Measurements from ENCODE around the gene PCARE.

GRCh38 chr2:29035016-29035745 lies 39.1 kb downstream of the PCARE start:
- TF ChIP-seq, protein P1, sequence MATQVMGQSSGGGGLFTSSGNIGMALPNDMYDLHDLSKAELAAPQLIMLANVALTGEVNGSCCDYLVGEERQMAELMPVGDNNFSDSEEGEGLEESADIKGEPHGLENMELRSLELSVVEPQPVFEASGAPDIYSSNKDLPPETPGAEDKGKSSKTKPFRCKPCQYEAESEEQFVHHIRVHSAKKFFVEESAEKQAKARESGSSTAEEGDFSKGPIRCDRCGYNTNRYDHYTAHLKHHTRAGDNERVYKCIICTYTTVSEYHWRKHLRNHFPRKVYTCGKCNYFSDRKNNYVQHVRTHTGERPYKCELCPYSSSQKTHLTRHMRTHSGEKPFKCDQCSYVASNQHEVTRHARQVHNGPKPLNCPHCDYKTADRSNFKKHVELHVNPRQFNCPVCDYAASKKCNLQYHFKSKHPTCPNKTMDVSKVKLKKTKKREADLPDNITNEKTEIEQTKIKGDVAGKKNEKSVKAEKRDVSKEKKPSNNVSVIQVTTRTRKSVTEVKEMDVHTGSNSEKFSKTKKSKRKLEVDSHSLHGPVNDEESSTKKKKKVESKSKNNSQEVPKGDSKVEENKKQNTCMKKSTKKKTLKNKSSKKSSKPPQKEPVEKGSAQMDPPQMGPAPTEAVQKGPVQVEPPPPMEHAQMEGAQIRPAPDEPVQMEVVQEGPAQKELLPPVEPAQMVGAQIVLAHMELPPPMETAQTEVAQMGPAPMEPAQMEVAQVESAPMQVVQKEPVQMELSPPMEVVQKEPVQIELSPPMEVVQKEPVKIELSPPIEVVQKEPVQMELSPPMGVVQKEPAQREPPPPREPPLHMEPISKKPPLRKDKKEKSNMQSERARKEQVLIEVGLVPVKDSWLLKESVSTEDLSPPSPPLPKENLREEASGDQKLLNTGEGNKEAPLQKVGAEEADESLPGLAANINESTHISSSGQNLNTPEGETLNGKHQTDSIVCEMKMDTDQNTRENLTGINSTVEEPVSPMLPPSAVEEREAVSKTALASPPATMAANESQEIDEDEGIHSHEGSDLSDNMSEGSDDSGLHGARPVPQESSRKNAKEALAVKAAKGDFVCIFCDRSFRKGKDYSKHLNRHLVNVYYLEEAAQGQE (IDR thresholded peaks at IDR 0.05; ENCODE audit: low read depth) = no peak
- TF ChIP-seq TAF1 (IDR thresholded peaks at IDR 0.05; ENCODE audit: low read depth) (no peak), ZBTB7A (IDR thresholded peaks at IDR 0.05; ENCODE audit: low read depth) (no peak), YY1 (IDR thresholded peaks at IDR 0.05; ENCODE audit: low read depth) (no peak), EP300 (IDR thresholded peaks at IDR 0.05; ENCODE audit: borderline replicate concordance) (no peak), CREB1 (IDR thresholded peaks at IDR 0.05; ENCODE audit: low read depth) (no peak)

All from Ishikawa (cell line).